ENCODE results near the gene COL8A1. TPM values are rescaled to one million over a fixed set of nuclear protein-coding genes. Genes with fewer than 3 reads are reported as not detected.

The COL8A1 gene
- total and polyA plus RNA-seq, 10 of the 15 experiments (the other 5 are each of a cell fraction or from before 2014, with no cell fraction given), result 0.04 to 0.73 (median 0.10) TPM; not detected in 5

DNA sequence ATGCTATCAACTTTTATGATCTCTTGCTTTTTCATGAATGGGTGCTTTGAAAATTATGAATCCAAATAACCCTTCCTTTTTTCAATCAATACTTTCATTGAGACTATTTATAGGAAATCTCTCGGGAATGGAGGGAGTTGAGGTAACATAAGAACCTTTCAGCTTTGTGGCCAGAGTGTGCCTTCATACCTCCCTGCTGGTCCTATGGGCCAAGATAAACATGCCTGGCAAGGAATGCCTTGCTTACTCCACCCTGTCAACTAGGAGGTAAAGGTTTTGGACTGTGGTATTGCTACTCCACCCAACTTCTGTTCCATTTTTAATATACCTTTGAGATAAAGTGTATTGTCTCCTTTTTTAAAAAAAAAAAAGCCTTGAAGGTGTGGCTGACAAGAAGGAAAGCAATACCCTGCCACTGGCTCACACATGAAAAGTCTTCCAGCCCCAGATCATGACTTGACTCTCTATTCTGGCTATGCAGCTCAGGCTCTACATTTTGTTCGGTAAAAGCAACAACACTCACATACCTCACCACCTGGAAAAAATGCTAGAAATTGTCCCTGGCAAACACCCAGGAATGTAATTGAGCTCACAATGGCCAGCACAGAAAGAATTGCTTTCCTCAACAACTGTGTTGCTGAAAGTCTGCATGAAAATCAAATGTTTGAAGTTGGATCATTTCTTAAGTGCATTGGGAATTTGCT is 35.8 kb downstream of the COL8A1 start:
- no peak overlapping the region for H3K4me2 ChIP-seq (ENCODE audit: control insufficient read depth, insufficient read depth)
- WGBS (ENCODE audit: insufficient coverage, insufficient replicate concordance, low lambda C conversion rate, missing lambda C conversion rate), result 48% methylated on average over 2 of the region's 2 CpGs
- no peaks in the 10 kb centered on the region for H3K36me3 ChIP-seq (ENCODE audit: control insufficient read depth in 2 of 2, insufficient read depth in 2 of 2, low read length in 1 of 2)
- no peak overlapping the region for H2AFZ ChIP-seq (ENCODE audit: control insufficient read depth, low read depth, low read length)
- H3K27me3 ChIP-seq (replicated peaks in 1 of 2; ENCODE audit: control insufficient read depth in 2 of 2, insufficient read depth in 2 of 2, low read length in 1 of 2), result no peaks in the 10 kb centered on the region
- POLR2A ChIA-PET, result no interaction called here
- no peak overlapping the region for H3K27ac ChIP-seq (ENCODE audit: control insufficient read depth, insufficient read depth)
- no TSS peak for BruUV-seq (replicated peaks)
- intact Hi-C loops (cut with micrococcal nuclease; ENCODE audit: unreplicated experiment), result loop anchor here (2.0 kb wide), 1 partner anchor 19 kb away; no protein-coding TSS in a partner anchor
- no peaks in the 10 kb centered on the region for H3K9me3 ChIP-seq (replicated peaks; ENCODE audit: control insufficient read depth, insufficient read depth, low read length)
- ATAC-seq, result no peak
- CTCF ChIA-PET, result no interaction called here
- in situ Hi-C loops (cut with MboI), result no loop called here
- no peak for DNase-seq (ENCODE audit: low read depth, low spot score)
- H3K9ac ChIP-seq (ENCODE audit: control insufficient read depth, insufficient read depth, low read length), result no peak overlapping the region
- RAD21 ChIA-PET (ENCODE audit: unreplicated experiment), result no interaction called here
- no peaks in the 10 kb centered on the region for H3K4me1 ChIP-seq (ENCODE audit: control insufficient read depth, insufficient read depth, low read length)
- H3K79me2 ChIP-seq (ENCODE audit: control insufficient read depth, insufficient read depth, low read length), result no peaks in the 10 kb centered on the region
- H3K4me3 ChIP-seq, result no peak overlapping the region
- SMC1A ChIA-PET (ENCODE audit: uncharacterized antibody, unreplicated experiment), result interaction anchor here (1.8 kb wide), 1 partner anchor 12 kb away, joined by 5 read pairs; no protein-coding TSS in a partner anchor
- FAIRE-seq, result no peak
- no peaks in the 10 kb centered on the region for H4K20me1 ChIP-seq (ENCODE audit: control insufficient read depth, insufficient read depth)
- TF ChIP-seq ZNF207 (IDR thresholded peaks at IDR 0.05; ENCODE audit: borderline replicate concordance) (no peak), MYB (IDR thresholded peaks at IDR 0.05; ENCODE audit: borderline replicate concordance, low read depth, low read length) (no peak), BCLAF1 (IDR thresholded peaks at IDR 0.05) (no peak), TAF1 (IDR thresholded peaks at IDR 0.05; ENCODE audit: borderline replicate concordance, low read depth, low read length) (no peak), WRNIP1 (IDR thresholded peaks at IDR 0.05; ENCODE audit: borderline replicate concordance, low read depth, low read length) (no peak), KLF5 (IDR thresholded peaks at IDR 0.05; ENCODE audit: partially characterized antibody) (no peak), ZBTB33 (IDR thresholded peaks at IDR 0.05) (no peak), CUX1 (IDR thresholded peaks at IDR 0.05; ENCODE audit: insufficient replicate concordance, low read depth, low read length) (no peak)
- TF ChIP-seq, protein P1, sequence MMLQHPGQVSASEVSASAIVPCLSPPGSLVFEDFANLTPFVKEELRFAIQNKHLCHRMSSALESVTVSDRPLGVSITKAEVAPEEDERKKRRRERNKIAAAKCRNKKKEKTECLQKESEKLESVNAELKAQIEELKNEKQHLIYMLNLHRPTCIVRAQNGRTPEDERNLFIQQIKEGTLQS (IDR thresholded peaks at IDR 0.05; ENCODE audit: borderline replicate concordance, extremely low read depth, low read depth, low read length), result no peak
- TF ChIP-seq, protein P2, sequence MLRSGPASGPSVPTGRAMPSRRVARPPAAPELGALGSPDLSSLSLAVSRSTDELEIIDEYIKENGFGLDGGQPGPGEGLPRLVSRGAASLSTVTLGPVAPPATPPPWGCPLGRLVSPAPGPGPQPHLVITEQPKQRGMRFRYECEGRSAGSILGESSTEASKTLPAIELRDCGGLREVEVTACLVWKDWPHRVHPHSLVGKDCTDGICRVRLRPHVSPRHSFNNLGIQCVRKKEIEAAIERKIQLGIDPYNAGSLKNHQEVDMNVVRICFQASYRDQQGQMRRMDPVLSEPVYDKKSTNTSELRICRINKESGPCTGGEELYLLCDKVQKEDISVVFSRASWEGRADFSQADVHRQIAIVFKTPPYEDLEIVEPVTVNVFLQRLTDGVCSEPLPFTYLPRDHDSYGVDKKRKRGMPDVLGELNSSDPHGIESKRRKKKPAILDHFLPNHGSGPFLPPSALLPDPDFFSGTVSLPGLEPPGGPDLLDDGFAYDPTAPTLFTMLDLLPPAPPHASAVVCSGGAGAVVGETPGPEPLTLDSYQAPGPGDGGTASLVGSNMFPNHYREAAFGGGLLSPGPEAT (IDR thresholded peaks at IDR 0.05; ENCODE audit: low read depth), result no peak

Measured in GM12878 (cell line).